Tibial nerve (tissue), 4 donors: ENCODE results near the gene FLRT3.

Experiments
- EP300 ChIP-seq, 2 donors: sonication (generic); formaldehyde crosslinking; IDR thresholded peaks; one replicate each; pipeline ENCODE4 v1.6.1; 2017; ENCODE audit warnings: antibody characterized with exemption in 2 of 2, mild to moderate bottlenecking in 1 of 2
- POLR2A ChIP-seq, 2 donors: fragments of 450-650 bp; IDR thresholded peaks; one replicate each; pipeline ENCODE4 v1.6.1; 2017; ENCODE audit warnings: antibody characterized with exemption in 2 of 2, mild to moderate bottlenecking in 2 of 2, moderate library complexity in 2 of 2
- TF ChIP-seq, protein P1 (sequence below), 5 experiments: fragments of 200-600 bp in 3 of 5; fragments of 450-650 bp in 2 of 5; sonication (generic) in 3 of 5; IDR thresholded peaks; one replicate each; pipeline ENCODE4 v1.5.1; 2016 to 2019; ENCODE audit warnings: antibody characterized with exemption in 5 of 5, mild to moderate bottlenecking in 3 of 5, moderate library complexity in 2 of 5

DNA sequence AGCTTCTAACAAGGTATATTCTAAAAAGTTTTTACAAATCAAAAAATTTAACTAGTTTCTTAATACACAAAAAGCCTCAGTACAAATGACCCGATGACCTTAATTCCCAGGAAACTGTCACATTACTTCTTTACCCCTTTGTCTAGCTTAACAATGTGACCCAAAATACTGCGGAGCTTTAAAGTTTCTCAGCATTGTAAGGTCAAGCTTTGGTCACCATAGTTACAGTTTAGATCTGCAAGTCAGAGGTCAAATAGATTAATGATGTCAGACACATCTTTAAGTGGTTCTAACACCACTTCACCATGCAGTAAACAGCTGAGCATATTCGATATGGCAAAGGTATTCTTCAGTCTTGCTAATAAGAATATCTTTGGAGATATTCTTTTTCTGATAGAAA, 36.8 kb upstream of the FLRT3 start:
- TF ChIP-seq EP300 (IDR thresholded peaks at IDR 0.05) (no peak), POLR2A (IDR thresholded peaks at IDR 0.05) (no peak)
- TF ChIP-seq, protein P1, sequence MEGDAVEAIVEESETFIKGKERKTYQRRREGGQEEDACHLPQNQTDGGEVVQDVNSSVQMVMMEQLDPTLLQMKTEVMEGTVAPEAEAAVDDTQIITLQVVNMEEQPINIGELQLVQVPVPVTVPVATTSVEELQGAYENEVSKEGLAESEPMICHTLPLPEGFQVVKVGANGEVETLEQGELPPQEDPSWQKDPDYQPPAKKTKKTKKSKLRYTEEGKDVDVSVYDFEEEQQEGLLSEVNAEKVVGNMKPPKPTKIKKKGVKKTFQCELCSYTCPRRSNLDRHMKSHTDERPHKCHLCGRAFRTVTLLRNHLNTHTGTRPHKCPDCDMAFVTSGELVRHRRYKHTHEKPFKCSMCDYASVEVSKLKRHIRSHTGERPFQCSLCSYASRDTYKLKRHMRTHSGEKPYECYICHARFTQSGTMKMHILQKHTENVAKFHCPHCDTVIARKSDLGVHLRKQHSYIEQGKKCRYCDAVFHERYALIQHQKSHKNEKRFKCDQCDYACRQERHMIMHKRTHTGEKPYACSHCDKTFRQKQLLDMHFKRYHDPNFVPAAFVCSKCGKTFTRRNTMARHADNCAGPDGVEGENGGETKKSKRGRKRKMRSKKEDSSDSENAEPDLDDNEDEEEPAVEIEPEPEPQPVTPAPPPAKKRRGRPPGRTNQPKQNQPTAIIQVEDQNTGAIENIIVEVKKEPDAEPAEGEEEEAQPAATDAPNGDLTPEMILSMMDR (IDR thresholded peaks at IDR 0.05), result no peak
